GM13976 (cell line): ENCODE results near the gene UGT1A6.

Source experiments
- DNase-seq: peaks from one replicate; pipeline ENCODE4 v3.0.0; 2012; ENCODE audit warnings: low spot score
- CTCF ChIP-seq: IDR thresholded peaks from 2 replicates; pipeline ENCODE4 v1.5.1; 2012; ENCODE audit warnings: borderline replicate concordance, mild to moderate bottlenecking; ENCODE audit not compliant: insufficient read depth; ENCODE audit errors: extremely low read depth, missing control alignments, control extremely low read depth
- in situ Hi-C: fragments of 300-500 bp; cut with MboI; formaldehyde crosslinking; loops from one replicate; pipeline ENCODE4 v1.12.0; 2022; ENCODE audit warnings: low sequenced_read_pairs, mixed read lengths, inconsistent platforms; ENCODE audit not compliant: unreplicated experiment

UGT1A6 gene

DNA sequence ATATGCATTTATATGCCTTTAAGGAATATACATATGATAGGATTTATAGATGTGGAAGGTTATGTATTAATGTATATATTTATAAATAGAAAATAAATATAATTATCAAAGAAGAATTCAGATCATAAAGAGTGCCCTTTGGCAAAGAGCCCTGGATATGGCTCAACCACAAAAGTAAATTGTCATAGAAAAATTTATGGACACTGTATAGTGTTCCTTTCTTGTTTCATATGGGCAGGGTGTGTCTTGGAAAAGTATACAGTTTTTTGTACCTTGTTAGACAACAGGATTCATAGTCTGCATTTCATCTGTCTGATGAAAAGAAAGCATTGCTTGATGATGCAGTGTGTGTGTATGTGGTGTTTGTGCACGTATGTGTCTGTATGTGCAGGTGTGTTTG lies 8.1 kb upstream of the UGT1A6 start:
- DNase-seq = no peak
- in situ Hi-C loops = no loop called here
- TF ChIP-seq CTCF = no peak

- in situ Hi-C loops = no loop called here
- TF ChIP-seq CTCF = no peak
- no peak for DNase-seq
These were observed 5.8 kb upstream of the UGT1A6 start for GRCh38 chr2:233686928-233687327.

- DNase-seq = no peak
- no peak for TF ChIP-seq CTCF
- in situ Hi-C loops = no loop called here
These were observed 4.3 kb upstream of the UGT1A6 start for GRCh38 chr2:233688341-233688740.

DNA sequence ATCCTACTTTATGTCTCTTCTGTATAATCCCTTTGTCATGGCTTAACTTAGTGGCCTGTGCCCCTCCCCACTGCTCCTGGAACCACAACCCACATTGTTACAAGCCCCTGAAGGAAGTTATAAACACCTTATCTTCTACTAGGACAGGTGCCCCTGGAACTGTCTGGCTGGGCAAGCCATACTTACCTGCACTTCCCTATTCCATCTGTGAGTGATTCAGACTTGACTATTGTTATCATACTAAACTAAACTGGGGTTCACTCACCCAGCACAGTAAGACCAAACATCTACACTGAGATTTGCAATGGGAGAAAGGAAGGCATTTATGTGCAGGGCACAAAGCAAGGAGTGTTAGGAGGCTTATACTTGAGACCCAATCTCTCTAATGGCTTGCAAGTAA lies 3.7 kb upstream of the UGT1A6 start:
- no peak for TF ChIP-seq CTCF
- in situ Hi-C loops = no loop called here
- no peak for DNase-seq

- TF ChIP-seq CTCF = no peak
- no peak for DNase-seq
- in situ Hi-C loops = no loop called here
These were observed 3.2 kb upstream of the UGT1A6 start for GRCh38 chr2:233689501-233689900.

DNA sequence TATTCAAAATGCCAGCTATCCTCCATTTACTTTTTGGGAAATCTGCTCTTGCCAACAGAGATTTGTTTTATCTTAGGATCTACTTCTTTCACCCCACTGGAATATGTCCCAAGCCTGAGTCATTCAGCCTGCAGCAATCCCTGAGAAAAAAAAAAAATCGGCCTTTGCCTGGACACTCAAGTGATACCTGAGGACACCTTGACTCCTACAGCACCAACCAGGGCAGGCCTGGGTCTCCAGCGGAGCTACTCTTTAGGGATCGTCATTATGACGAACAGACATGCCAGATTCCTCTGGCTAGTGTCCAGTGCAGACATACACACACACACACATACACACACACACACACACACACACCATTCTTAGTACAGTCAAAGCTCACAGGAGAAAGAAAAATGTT lies 2.2 kb upstream of the UGT1A6 start:
- DNase-seq = no peak
- no peak for TF ChIP-seq CTCF
- in situ Hi-C loops = no loop called here

- no peak for TF ChIP-seq CTCF
- in situ Hi-C loops = no loop called here
- DNase-seq = no peak
These were observed 952 bp upstream of the UGT1A6 start for GRCh38 chr2:233691443-233692433.
